Measurements from ENCODE around the gene TRIM23.
"Not testable (repeated sequence)": the region's sequence is repeated elsewhere in the genome, so short reads cannot be mapped to it uniquely, and the experiment has no call there.

Gene TRIM23

GRCh38 chr5:65611524-65611923 lies 12.6 kb downstream of the TRIM23 start:
- Histone ChIP-seq H3K27ac (no peak overlapping the region), H3K9me3 (ENCODE audit: low read depth, low read length) (no peaks in the 10 kb centered on the region), H3K9ac (ENCODE audit: insufficient read length) (no peak overlapping the region), H3K4me3 (no peak overlapping the region), H3K36me3 (ENCODE audit: insufficient read depth, low read length) (peaks cover 49% of the 10 kb centered on the region)
- no peak for DNase-seq (ENCODE audit: low read depth, low spot score)
- no peak for TF ChIP-seq FOXP2 (optimal IDR thresholded peaks at IDR 0.05; ENCODE audit: control extremely low read depth, extremely low read length, insufficient read depth)
- no peak for TF ChIP-seq EZH2 (IDR thresholded peaks at IDR 0.05)
- no peak for TF ChIP-seq POLR2AphosphoS5 (IDR thresholded peaks at IDR 0.05; ENCODE audit: borderline replicate concordance, low read depth, low read length)

GRCh38 chr5:65601761-65602160 lies 22.4 kb downstream of the TRIM23 start:
- not testable (repeated sequence) for DNase-seq (ENCODE audit: low read depth, low spot score); H3K9me3 ChIP-seq (ENCODE audit: low read depth, low read length); H3K4me3 ChIP-seq; H3K9ac ChIP-seq (ENCODE audit: insufficient read length); H3K27ac ChIP-seq
- peaks cover 60% of the 10 kb centered on the region for H3K36me3 ChIP-seq (ENCODE audit: insufficient read depth, low read length)

GRCh38 chr5:65588694-65589093 lies 35.4 kb downstream of the TRIM23 start:
- no peak for TF ChIP-seq EZH2 (IDR thresholded peaks at IDR 0.05)
- TF ChIP-seq FOXP2 (optimal IDR thresholded peaks at IDR 0.05; ENCODE audit: control extremely low read depth, extremely low read length, insufficient read depth), result no peak
- no peak for TF ChIP-seq POLR2AphosphoS5 (IDR thresholded peaks at IDR 0.05; ENCODE audit: borderline replicate concordance, low read depth, low read length)
- H3K36me3 ChIP-seq (ENCODE audit: insufficient read depth, low read length), result peaks cover 82% of the 10 kb centered on the region
- no peak overlapping the region for H3K4me3 ChIP-seq
- H3K27ac ChIP-seq, result no peak overlapping the region
- H3K9ac ChIP-seq (ENCODE audit: insufficient read length), result no peak overlapping the region
- no peak for DNase-seq (ENCODE audit: low read depth, low spot score)
- H3K9me3 ChIP-seq (ENCODE audit: low read depth, low read length), result no peaks in the 10 kb centered on the region

- DNase-seq (ENCODE audit: low read depth, low spot score), result no peak
- H3K4me3 ChIP-seq, result no peak overlapping the region
- peaks cover 35% of the 10 kb centered on the region for H3K36me3 ChIP-seq (ENCODE audit: insufficient read depth, low read length)
- no peak overlapping the region for H3K27ac ChIP-seq
- no peak overlapping the region for H3K9ac ChIP-seq (ENCODE audit: insufficient read length)
- no peaks in the 10 kb centered on the region for H3K9me3 ChIP-seq (ENCODE audit: low read depth, low read length)
- TF ChIP-seq POLR2AphosphoS5 (IDR thresholded peaks at IDR 0.05; ENCODE audit: borderline replicate concordance, low read depth, low read length) (no peak), FOXP2 (optimal IDR thresholded peaks at IDR 0.05; ENCODE audit: control extremely low read depth, extremely low read length, insufficient read depth) (no peak), EZH2 (IDR thresholded peaks at IDR 0.05) (no peak)
These were observed 47.0 kb downstream of the TRIM23 start for GRCh38 chr5:65577141-65577540.

- Histone ChIP-seq H3K36me3 (ENCODE audit: insufficient read depth, low read length) (peaks cover 14% of the 10 kb centered on the region), H3K4me3 (no peak overlapping the region), H3K9ac (ENCODE audit: insufficient read length) (no peak overlapping the region), H3K9me3 (ENCODE audit: low read depth, low read length) (no peaks in the 10 kb centered on the region), H3K27ac (no peak overlapping the region)
- no peak for TF ChIP-seq EZH2 (IDR thresholded peaks at IDR 0.05)
- no peak for TF ChIP-seq FOXP2 (optimal IDR thresholded peaks at IDR 0.05; ENCODE audit: control extremely low read depth, extremely low read length, insufficient read depth)
- no peak for TF ChIP-seq POLR2AphosphoS5 (IDR thresholded peaks at IDR 0.05; ENCODE audit: borderline replicate concordance, low read depth, low read length)
- DNase-seq (ENCODE audit: low read depth, low spot score), result no peak
These were observed 53.4 kb downstream of the TRIM23 start for GRCh38 chr5:65570598-65571226.

GRCh38 chr5:65566505-65566904 lies 57.6 kb downstream of the TRIM23 start:
- Histone ChIP-seq H3K27ac (no peak overlapping the region), H3K9me3 (ENCODE audit: low read depth, low read length) (no peaks in the 10 kb centered on the region), H3K4me3 (no peak overlapping the region), H3K36me3 (ENCODE audit: insufficient read depth, low read length) (peaks cover 8% of the 10 kb centered on the region; the same call in 1 of the 2 replicates), H3K9ac (ENCODE audit: insufficient read length) (no peak overlapping the region)
- no peak for DNase-seq (ENCODE audit: low read depth, low spot score)
- no peak for TF ChIP-seq FOXP2 (optimal IDR thresholded peaks at IDR 0.05; ENCODE audit: control extremely low read depth, extremely low read length, insufficient read depth)
- TF ChIP-seq EZH2 (IDR thresholded peaks at IDR 0.05), result no peak
- no peak for TF ChIP-seq POLR2AphosphoS5 (IDR thresholded peaks at IDR 0.05; ENCODE audit: borderline replicate concordance, low read depth, low read length)

GRCh38 chr5:65563777-65564176 lies 60.4 kb downstream of the TRIM23 start:
- Histone ChIP-seq H3K36me3 (ENCODE audit: insufficient read depth, low read length) (peaks cover 19% of the 10 kb centered on the region), H3K9me3 (ENCODE audit: low read depth, low read length) (no peaks in the 10 kb centered on the region), H3K9ac (ENCODE audit: insufficient read length) (peak overlapping the region; percentile 87), H3K4me3 (peak overlapping the region; percentile 94), H3K27ac (peak overlapping the region; percentile 81)
- TF ChIP-seq FOXP2 (optimal IDR thresholded peaks at IDR 0.05; ENCODE audit: control extremely low read depth, extremely low read length, insufficient read depth) (no peak), POLR2AphosphoS5 (IDR thresholded peaks at IDR 0.05; ENCODE audit: borderline replicate concordance, low read depth, low read length) (no peak), EZH2 (IDR thresholded peaks at IDR 0.05) (no peak)
- no peak for DNase-seq (ENCODE audit: low read depth, low spot score)

- Histone ChIP-seq H3K9ac (ENCODE audit: insufficient read length) (peak within 1 kb of the TSS; percentile 87), H3K4me3 (peak within 1 kb of the TSS; percentile 94), H3K27ac (peak within 1 kb of the TSS; percentile 81), H3K36me3 (ENCODE audit: insufficient read depth, low read length) (peaks cover 27% of the 10 kb centered on the region), H3K9me3 (ENCODE audit: low read depth, low read length) (no peaks in the 10 kb centered on the region)
- DNase-seq (ENCODE audit: low read depth, low spot score), result peak; percentile 82
- peak; percentile 35 for TF ChIP-seq FOXP2 (optimal IDR thresholded peaks at IDR 0.05; ENCODE audit: control extremely low read depth, extremely low read length, insufficient read depth)
- peak; percentile 96 for TF ChIP-seq POLR2AphosphoS5 (IDR thresholded peaks at IDR 0.05; ENCODE audit: borderline replicate concordance, low read depth, low read length)
- no peak for TF ChIP-seq EZH2 (IDR thresholded peaks at IDR 0.05)
These were observed 61.1 kb downstream of the TRIM23 start, which contains the start of the genes CENPK and PPWD1 for GRCh38 chr5:65562731-65563701. TSS of gene CENPK (minus strand) at chr5:65563168. CDS start at chr5:65554907, 8,261 bp downstream. TSS of gene PPWD1 (plus strand) at chr5:65563296. CDS start at chr5:65563311, 15 bp downstream.
